ENCODE results near the gene SLC9A3.

DNA sequence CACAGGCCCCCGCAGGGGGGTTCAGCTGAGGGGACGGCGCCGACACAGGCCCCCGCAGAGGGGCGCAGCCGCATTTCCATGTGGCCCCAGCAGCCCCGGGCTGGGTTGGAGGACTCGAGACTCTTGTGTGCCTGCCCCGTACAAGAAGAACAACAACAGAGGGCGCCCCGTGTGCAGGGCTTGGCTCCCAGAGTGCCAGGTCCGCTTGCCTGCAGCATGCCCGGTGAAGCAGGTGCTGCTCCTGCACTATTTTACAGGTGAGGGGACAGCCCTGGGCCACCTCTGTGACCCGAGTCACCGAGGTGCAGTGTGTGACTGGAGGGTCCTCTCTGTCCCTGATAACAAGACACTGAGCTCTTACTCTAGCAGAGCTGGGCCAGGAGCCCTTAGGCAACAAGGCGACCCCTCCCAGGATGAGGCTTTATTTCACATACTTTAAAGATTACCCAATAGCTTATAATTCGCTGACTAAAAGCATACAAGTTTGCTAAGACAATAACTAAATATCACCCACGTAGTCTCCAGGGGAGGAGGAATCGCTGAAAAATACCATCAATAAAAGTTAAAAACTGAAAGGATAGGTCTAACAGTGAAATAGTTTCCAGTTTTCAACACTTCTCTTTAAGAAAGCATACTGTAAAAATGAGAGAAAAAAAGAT is 41.7 kb upstream of the SLC9A3 start:
- TF ChIP-seq CTCF (IDR thresholded peaks at IDR 0.05) = no peak
- no peak for TF ChIP-seq POLR2AphosphoS5 (IDR thresholded peaks at IDR 0.05)
- TF ChIP-seq POLR2A (IDR thresholded peaks at IDR 0.05) = no peak

All from prostate gland (tissue), 2 donors.